IPS-NIHi7 (cell line): ENCODE results near the gene GNAT1.

ENCODE experiments used
- DNase-seq: peaks from one replicate; pipeline ENCODE4 v3.0.0; 2012; ENCODE audit warnings: mixed read lengths; ENCODE audit errors: extremely low spot score

GNAT1 gene

DNA sequence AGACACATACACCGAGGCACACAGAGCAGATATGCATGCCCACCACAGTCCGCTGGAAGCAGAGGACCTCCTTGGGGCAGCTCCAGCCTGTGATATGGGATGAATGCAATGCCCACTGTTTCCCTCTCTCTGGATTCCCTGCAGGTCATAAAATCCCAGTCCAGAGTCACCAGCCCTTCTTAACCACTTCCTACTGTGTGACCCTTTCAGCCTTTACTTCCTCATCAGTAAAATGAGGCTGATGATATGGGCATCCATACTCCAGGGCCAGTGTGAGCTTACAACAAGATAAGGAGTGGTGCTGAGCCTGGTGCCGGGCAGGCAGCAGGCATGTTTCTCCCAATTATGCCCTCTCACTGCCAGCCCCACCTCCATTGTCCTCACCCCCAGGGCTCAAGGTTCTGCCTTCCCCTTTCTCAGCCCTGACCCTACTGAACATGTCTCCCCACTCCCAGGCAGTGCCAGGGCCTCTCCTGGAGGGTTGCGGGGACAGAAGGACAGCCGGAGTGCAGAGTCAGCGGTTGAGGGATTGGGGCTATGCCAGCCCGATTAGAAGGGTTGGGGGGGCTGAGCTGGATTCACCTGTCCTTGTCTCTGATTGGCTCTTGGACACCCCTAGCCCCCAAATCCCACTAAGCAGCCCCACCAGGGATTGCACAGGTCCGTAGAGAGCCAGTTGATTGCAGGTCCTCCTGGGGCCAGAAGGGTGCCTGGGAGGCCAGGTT lies at the start of gene GNAT1:
GNAT1 (plus strand) TSS at position 675 of the 725 bp plus-strand sequence. CDS start 116 bp downstream, outside the sequence.
- no peak for DNase-seq

DNA sequence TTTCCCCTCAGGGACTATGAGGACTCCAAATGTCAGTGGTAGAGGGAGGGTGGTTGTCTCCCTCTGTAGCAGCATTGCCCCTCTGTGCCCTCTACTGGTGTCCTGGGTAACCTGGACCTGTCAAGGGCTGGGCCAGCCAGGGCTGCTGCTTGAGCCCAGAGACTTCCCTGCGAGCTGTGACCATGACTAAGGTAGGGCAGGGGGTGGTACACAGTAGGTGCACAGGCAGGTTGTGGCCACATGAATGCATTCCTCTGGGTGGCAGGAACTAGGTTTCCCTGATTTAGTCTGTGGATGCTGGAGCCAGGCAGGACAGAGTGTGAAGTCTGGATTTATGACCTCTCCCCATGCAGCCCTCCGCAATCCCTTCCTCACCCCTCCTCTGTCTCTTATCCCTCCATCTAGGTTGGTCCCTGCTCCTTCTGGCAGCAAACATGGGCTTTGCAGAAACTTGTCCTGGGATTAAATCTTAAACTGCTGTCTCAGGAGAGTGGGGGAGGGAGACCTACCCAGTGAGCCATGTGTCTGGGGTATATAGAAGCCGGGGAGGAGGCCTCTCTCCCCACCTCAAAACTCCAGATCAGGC lies 45.0 kb upstream of the GNAT1 start:
- no peak for DNase-seq

DNA sequence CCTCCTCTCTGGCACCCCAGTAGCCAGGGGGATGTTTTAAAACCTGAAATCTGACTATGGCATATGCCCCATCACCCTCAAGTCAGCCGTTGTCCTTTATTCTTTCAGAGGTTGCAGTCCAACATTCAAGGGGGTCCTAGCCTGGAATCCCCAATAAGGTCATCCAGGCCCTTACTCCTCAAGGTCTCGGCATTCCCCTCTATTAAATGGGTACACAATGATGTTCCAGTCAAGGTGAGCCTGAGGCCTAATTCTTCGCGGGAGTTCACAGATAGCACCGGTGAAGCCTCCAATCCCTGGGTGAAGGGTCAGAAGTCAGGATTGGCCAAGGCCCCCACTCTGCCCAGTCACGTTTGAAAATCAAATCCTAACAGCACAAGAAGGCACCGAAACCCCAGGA lies 44.4 kb upstream of the GNAT1 start:
- no peak for DNase-seq

DNA sequence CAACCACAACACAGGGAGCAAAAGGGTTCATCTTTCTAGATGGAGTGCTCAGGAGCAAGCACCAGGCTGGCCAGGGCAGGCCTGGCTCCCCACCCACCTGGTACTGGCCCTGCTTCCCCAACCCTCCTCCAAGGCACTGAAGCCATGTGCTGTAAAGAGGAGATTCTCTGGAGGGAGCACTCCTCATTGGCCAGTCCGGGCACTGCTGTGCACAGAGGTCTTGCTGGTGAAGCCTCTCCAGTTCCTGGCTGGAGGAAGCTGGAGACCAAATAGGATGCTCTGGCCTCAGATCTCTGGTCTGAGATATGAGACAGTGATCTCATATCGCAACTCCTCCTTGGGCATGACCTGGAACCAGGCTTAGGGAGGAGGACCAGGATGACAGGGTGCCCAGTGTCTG lies 44.0 kb upstream of the GNAT1 start:
- no peak for DNase-seq

DNA sequence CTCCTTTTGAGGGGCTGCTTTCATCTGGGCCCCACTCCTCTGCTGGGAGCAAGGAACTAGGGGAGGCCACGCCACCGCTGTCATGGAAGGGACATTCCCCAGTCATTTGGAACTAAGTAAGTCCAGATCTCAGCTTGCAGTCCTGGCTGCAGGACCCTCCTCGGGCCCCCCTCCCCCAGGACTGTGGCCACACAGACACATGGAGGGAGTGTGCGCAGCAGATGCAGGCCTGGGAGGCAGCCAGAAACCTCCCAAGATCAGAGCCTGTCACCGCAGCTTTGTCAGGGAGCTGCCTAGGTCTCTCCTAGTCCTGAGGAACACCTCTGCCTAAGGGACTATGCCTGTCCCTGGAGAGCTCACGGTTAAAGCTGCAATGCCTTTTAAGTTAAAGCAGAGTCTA lies 43.5 kb upstream of the GNAT1 start:
- DNase-seq, result no peak

DNA sequence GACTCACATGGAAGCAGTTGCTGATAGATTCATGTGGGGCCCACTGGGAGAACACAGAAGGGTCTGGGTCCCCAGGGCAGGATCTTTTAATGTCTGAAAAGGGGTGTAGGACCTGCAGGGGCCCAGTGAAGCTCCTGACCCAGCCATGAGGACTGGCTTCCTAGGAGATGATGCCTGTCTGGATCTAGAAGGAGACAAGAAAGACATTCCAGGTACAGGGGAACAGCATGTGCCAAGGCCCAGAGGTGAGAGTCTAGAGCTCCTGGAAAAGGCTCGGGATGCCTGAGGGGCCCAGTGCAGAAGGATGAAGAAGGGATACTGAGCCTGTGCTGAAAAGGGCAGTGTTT lies 41.0 kb upstream of the GNAT1 start:
- DNase-seq, result no peak

DNA sequence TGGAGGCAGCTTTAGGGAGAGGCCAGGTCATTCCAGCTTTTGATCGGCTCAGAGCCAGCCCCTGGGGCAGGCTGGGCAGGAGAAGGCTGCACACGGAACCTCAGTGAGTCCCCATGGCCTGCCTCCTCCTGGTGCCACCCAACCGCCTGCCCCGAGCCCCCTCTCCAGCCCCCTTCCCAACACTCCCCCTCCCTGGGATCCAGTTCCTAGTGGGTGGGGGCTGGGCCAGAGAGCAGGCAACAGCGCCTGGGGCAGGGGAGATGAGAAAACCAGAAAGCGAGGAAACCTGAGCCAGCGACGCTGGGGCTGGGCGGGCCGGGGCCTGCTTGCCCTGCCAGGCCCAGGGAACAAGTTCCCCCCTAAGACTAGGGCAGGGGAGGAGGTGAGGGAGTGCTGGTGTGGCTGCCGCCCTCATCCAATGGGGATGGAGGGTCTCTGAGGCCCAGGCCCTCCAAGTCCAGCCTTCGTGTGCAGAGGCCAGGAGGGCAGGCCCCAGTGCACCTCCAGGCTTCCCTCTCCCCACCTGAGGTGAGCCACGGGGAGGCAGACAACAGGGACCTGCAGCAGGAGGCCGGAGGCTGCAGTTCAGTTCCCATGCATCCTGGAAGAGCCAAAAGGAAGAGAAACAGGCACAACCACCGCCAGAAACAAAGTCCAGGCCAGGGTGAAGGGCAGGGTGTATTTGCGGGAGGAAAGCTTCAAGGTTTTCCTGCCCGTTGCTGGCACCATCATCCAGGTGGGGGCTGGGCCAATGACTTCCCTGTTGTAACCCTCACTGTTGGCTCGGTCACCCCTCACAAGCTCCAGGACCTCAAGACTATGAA lies 40.3 kb upstream of the GNAT1 start:
- DNase-seq, result peak; percentile 74

DNA sequence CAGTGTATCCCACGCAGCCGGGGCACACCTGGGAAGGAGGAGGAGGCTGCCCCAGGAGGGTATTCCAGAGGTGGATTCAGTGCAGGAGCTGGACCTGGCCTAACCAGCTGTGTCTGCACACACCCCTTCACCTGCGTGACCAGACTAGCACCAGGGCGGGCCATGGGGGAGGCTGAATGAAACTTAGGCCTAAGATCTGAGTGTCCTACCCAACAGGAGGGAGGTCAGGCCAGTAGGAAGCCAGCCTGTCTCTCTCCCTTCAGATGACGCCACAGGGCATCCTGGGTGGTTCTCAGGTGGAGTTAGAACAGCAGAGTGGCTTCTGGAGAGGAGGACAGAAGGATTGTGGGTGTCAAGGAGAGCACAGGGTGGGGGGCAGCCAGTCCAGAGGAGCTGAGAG lies 39.7 kb upstream of the GNAT1 start:
- DNase-seq, result no peak

DNA sequence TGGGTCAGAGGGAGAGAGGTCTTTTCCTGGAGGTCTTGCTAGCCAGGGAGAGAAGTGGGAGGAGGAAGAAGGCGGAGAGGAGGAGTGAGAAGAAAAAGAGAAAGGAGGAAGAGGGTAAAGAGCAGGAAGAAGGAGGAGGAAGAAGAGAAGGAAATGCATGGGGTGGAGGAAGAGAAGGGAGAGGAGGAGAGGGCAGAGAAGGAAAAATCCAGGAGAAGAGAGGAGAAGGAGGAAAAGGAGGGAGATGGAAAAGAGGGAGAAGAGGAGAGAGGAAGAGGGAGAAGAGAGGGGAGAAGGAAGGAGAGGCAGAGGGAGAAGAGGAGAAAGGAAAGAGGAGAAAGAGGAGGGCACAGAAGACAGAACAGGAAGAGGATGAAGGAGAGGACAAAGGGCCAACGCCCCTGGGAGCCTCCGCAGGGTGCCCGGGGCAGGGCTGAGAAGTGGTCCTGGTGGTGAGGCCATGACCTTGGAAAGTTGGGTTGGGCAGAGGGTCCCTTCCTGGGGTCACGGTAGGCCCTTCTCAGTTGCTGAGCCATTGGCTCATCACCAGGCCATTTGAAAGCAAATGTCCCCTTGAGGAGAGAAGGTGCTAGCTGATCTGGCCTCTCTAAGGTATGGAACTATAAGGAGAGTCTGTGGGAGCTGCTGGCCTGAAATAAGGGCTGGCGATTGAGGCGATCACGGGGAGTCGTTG lies 37.5 kb upstream of the GNAT1 start:
- DNase-seq, result no peak

DNA sequence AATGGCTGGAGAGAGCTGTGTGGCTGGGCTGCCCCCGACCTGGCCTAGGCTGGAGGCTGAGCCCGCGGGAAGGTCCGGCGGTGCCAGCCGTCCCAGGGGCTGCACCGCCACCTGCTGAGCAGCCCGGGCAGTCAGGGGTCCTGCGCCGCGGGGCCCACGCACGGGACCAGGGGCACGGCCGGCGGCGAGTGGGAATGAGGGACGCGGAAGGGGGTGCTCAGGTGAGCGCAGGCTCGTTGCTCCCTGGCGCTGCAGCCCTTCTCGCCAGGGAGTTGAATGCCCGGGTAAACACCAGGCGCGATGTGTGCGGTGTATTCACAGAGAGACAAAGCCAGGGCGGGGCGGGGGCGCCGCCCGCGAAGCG lies 37.0 kb upstream of the GNAT1 start:
- DNase-seq, result peak; percentile 59

DNA sequence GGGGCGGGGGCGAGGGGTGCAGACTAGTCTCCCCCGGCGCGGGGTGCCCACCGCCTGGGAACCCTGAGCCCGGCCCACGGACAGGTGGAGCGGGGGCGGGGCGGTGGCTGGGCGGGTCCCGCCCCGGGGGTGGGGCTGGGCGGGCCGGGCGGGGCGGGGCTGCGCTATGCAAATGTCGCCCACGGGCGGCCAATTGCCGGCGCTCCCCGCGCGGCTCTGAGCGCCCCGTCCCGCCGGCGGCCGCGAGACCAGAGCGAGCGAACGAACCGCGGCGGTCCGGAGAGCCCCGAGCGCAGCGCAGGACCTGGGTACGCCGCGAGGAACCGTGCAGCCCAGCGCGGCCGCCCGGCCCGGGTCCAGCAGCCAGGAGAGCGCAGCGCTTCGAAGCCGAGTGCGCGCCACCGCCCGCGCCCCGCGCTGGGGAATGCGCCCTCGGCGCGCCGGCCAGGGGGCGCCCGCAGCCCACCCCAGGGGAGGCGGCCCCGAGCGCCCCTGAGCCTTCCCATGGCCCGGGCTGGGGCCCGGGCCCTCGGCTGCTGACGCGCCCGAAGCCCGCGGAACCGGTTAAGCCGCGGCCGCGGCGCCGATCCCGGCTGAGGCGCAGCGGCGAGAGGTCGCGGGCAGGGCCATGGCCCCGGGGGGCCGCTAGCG lies 36.4 kb upstream of the GNAT1 start, which contains the start of gene SEMA3F:
SEMA3F (plus strand) TSS at position 485 of the 651 bp plus-strand sequence. CDS start 4,299 bp downstream, outside the sequence.
- DNase-seq, result peak; percentile 88

DNA sequence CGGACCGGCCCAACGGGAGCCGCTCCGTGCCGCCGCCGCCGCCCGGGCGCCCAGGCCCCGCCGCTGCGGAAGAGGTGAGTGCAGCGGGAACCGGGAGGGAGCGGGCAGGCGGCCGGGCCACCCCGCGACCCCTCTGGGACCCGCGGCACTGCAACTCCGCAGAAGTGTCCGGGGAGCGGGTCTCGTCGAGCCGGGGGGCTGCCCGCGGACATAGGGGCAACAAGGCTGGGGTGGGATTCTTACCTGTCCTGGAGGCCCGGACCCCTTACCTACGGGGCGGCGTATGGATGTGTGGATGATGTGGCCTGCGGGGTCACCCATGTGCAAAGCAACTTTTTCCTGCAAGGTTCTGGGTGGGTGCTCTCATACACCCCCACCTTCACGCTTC lies 35.9 kb upstream of the GNAT1 start:
- no peak for DNase-seq

DNA sequence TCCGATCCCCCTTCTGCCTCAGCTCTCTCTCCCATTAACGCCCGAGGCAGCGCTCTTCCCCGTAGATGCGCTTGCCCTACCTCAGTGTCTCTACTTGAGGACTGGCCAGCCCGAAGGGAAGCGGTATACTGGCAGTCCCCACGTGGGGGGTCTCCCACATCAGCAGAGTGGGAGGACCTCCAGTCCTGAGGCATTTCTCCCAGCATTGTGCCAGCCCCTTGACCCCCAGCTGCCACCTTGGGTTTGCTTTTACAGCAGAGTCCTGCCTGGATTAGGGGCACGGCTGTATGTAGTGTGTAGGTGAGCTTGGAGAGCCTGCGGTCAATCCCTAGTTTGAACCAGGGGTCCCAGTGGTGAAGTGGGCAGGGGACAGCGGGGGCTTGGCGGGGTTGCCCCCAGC lies 35.5 kb upstream of the GNAT1 start:
- no peak for DNase-seq

DNA sequence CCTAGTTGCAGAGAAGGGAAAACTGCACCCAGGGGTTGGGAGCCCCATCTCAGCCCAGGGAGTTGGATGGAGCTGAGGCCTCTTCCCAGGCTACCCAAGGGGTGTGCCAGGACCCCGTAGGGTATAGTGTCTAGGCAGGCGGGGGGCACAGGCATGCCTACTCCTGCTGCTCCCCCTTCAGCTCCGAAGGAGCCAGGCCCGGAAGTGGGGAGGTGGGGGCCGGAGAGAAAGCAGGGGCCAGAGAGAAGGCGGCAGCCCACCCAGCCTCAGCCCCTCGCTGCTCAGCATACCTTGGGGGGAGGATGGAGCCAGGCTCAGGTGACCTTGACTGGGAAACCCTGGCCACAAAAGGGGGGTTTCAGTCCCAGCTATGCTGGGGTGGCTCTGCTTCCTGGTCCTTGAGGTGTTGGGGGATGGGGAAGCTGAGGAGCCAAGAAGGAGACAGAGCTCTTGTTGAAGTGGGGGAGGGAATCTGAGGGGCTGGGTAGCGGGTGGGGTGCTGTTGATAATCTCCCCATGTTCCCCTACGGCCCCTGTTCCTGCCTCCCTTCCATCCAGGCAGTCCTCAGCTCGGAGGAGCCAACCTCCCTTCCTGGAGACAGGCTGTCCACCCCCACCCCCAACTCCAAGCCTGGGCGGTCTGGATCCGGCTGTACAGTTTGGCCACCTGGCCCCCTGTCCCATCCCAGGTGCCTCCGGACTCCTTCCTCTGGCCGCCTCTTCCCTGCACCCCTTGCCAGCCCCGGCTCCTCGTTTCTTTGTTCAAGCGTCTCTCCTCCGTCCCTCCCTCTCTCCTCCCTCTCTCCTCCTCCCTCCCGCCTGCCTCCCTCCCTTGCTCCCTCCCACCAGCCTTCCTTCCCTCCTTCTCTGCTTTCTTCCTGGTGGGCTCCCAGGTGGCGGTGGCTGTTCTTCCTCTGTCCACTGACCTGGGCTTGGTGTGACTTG lies 34.6 kb upstream of the GNAT1 start:
- DNase-seq, result peak; percentile 68

DNA sequence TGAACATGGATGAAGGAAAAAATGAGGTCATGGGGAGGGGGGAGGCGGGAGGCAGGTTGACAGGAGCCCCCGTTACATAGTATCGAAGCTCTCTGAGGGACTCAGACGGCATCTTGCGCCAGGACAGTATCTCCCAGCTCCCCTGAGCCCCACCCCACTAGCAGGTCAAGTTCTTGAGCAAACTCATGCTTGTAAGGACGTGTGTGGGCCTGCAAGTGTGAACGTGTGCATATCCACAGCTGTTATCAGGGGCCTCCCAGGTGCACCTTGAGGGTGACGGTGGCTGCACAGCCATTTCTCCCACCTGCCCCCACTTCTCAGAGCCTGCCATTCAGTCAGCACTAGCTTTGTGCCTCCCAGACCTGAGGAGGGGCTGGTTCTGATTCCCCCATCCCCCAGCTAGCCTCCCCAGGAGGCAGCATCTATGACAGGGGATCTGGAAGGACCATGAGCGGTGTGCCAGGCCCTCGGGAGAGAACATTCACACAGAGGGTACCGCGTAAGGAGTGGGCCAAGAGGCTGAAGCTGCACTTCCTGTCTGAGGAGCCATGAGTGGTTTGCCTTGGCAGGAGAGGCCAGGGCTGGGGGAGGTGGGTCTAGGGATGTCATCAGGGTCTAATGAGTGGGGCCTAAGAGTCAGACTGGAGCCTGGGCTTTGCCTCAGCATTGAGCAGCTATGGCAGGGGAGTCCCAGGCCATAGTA lies 33.4 kb upstream of the GNAT1 start:
- no peak for DNase-seq

DNA sequence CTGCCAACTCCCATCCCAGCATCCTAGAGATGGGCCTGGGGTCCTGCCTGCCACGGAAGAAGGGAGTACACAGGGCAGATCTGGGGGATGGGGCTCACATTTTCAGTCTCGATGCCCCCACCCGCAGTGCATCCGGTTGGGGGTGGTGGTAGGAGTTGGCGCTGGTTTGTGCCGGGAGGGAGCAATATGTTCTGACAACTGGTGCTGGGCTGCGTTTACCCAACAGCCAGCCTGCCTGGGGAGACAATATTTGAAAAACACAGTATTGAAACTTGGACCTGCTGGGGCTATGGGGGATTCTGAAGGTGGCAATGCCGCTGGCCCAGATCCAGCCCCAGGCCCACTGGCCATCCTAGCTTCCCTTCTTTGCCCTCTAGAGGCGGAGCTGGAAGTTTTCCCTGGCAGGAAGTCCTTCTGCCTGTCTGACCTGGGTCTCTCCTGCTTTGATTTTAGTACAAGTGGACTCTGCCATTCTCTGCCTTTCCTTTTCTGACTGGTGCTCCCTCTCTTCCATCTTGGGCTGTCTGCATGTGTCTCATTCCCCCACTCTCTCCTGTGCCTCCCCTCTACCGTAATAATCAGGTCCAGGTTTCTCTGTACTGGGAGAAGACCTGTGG lies 32.8 kb upstream of the GNAT1 start:
- DNase-seq, result no peak

DNA sequence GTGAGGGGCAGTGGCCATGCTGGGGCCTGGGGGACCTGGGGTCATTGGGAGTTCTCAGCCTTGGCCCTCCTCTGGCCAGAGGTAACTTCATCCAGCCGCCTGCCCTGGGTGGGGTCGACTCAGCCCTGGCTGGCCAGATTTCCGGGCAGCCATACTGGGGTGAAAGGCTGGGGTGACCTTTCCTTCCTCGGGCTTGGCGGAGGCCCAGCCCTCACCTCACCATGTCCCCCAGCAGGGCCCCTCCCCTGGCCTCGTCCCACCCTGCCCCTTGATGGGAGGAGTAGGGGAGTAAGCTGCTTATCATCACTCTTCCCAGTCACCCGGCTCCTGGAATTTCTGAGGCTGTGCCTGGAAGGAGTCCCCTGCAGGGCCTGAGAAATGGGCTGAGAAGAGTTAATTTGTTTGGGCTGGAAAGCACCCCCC lies 30.8 kb upstream of the GNAT1 start:
- DNase-seq, result no peak

DNA sequence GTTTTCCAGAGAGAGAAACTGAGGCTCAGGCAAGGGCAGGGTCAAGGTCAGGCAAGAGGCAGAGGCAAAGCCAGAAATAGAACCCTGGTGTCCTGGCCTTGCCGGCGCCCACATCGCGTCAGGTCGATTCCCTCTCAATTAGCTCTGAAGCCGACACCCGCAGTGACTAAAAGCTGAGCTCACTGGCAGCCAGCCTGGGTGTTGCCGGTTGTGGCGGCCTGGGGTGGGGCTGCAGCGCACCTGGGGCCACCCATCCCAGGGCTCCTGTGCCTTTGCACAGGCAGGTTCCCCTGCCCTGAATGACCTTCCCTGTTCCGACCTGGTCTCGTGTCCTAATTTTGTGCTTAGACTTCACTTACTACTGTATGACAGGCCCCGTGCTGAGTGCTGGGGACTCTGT lies 30.1 kb upstream of the GNAT1 start:
- DNase-seq, result no peak

DNA sequence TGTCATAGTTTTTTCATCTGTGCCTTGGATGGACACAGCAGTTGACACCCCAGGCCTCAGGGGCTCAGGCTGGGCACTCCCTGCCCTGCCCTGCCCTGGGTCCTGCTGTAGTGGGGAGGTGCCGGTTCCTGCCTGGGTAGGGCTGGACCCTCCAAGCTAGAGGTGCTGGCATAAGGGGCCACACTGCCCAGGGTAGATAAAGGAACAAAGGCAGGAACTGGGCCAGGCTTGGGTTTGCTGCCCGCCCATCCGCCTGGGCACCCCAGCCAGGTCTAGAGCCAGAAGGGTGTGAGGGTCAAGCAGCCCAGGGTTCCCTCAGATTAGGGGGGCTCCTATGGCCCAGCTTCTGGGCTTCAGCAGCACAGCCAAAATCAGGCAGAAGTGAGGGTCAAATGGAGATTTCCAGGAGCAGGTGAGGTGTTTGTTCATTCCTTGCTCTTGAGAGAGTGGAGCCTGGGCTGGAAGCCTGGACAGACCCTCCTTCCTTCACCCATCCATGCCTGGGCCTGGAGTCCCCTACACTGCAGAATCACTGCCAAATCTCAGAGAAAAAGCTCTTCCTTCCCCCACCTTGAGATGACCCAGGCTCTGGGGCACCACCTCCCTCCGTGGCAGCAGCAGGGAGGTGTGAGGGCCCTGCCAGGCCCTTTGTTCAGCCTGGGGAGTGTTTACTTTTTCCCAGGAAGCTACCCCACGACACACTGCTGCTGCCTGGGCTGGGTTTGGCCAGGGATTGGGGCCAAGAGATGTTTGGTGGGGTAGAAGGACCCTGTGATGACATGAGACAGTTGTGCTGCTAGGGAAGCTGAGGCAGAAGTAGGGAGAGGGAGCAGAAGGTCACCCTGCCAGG lies 29.2 kb upstream of the GNAT1 start:
- DNase-seq, result no peak
